A204.1 (cell line): ENCODE data around the gene GTF2B.
"Not testable (repeated sequence)": the region's sequence is repeated elsewhere in the genome, so short reads cannot be mapped to it uniquely, and the experiment has no call there.

Experiments
- FAIRE-seq: peaks from 2 replicates; lab custom pipeline; 2012; peaks lifted over from hg19 to GRCh38; lab: Jason Lieb, UNC

The GTF2B gene

DNA sequence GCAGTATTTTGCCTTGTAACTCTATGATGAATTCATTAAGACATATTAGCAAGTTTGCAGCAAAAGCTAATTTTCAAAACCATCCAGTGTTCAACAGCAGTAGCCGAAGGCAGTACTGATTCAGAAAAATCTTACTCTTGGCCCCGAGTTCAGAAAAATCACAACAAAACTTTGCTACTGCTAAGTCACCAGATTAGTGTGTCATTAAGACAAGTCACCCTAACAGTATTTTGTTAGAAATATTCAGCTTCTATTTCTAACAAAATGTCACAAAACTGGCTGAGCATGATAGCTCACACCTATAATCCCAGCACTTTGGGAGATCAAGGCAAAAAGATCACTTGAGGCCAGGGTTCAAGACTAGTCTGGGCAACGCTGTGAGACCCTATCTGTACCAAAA lies 8.2 kb downstream of the GTF2B start:
- FAIRE-seq: no peak

DNA sequence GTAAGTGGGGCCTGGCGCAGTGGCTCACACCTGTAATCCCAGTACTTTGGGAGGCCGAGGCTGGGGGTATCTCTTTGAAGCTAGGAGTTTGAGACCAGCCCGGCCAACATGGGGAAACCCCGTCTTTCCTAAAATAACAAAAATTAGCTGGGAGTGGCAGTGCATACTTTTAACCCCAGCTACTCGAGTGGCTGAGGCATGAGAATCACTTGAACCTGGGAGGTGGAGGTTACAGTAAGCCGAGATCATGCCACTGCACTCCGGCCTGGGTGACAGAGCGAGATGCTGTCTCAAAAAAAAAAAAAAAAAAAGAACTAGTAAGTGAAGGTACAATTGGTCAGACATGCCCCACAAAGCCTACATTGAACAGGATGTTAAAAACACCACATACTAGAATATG lies 10.7 kb downstream of the GTF2B start:
- not testable (repeated sequence) for FAIRE-seq

DNA sequence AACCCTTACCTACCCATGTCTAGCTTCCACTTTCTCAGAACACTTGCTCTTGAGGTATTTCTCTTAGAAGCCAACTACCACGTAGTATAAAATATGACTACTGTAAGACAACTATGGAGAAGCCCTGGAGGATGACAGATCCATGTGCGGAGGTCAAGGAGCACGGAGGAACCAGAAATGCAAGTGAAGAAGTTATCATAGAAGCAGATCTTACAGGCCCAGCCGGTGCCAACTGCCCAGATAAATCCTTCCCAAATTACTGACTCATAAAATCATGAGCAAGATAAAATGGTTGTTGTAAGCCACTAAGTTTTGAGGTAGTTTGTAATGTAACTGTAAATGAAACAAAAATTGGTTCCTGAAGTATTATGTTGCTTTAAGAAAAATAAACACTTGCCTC lies 12.6 kb downstream of the GTF2B start:
- FAIRE-seq: no peak

DNA sequence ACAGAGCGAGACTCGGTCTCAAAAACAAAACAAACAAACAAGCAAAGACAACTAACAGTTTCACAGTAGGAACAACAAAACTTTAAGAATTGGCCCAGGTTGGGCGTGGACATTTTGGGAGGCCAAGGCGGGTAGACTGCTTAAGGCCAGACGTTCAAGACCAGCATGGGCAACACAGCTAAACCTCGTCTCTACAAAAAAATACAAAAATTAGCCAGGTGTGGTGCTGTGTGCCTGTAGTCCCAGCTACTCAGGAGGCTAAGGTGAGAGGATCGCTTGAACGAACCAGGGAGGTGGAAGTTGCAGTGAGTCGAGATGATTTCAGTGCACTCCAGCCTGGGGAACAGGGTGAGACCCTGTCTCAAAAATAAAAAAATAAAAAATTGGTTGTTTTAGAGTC lies 13.5 kb downstream of the GTF2B start:
- FAIRE-seq: no peak

DNA sequence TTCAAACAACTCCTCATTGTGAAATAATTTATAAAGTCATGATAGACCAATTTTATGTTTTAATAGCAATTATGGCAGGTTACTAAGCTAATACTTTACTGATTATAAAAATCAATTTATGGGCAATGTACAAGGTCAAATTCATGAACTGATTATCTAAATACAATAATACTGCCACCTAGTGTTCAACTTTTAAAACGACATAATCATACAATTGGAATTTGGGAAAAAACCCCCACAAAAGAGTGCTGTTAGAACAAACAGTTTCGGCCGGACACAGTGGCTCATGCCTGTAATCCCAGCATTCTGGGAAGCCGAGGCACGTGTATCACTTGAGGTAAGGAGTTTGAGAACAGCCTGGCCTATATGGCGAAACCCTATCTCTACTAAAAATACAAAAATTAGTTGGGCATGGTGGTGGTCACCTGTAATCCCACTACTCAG lies 14.0 kb downstream of the GTF2B start:
- peak; percentile 95 for FAIRE-seq

DNA sequence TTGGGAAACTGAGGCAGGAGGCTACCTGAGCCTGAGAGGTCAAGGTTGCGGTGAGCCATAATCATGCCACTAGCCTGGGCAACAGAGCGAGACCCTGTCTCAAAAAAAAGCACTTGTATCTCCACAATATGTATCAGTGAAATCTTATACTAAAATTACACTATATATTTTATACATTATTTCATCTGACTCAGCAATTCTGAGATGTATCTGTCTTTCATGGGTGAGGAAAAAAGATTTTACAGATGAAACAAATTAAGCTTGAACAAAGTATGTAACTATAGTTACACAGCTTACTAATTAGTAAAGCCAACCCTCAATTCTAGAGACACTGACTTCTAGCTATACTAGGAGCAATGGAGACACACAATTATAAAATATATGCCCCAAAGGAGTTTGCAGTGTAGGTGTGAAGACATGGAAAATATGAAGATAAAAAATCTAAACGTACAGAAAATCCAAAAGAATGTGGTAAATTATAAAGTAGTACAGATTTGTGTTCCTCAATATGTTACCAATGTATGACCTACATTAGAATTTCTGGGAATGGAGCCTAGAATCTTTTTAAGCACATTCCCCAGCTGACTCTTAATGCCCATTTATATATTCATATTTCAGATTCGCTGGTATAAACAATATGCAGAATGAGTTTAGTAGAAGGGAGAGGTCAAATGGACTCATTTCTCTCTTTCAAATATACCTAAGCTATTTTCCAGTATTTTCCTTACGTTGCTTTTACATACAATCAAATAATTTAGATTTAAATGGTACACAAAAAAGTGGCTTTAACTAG lies 14.6 kb downstream of the GTF2B start:
- no peak for FAIRE-seq

DNA sequence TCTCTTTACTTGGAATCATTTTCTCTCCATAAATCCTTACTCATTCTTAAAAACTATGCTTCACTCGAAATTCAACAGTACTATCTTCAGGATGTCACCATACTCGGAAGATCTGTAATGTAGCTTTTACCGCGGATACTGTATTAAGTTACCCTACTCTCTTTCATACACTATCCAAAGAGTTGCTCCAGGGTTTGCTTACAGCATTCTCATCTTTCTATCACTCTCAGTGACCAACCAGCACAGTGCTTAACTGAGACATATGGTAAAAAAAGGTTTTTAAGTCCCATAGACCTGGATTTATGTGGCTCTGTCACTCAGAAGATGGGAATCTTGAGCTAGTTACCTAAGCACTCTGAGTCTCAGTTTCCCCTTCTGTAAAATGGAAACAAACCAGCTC lies 15.8 kb downstream of the GTF2B start:
- no peak for FAIRE-seq

DNA sequence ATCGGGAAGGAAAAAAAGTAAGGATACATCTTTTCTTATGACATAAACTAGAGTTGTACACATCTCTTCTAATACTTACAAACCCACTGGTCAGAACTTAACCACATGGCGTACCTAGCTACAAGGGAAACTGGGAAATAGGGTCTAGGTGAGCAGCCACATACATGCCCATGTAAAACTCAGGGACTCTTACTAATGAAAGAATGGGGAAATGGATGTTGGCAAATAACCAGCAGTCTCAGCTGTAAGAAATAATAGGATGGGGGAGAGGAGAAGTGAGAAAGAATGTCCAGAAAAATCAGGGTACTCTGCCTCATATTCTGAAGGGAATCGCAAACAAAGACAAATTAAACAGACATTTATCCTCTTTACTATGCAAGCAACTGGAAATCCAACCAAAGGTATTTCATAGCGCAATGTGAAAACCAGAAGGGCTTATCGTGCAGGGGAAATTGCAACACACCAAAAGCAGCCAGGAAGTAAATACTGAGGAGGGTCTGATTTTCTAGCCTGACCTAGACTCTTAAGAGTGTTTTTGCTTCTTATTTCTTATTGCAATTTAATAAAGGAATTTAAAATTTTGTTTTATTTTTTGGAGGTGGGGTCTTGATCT lies 17.5 kb downstream of the GTF2B start:
- no peak for FAIRE-seq

DNA sequence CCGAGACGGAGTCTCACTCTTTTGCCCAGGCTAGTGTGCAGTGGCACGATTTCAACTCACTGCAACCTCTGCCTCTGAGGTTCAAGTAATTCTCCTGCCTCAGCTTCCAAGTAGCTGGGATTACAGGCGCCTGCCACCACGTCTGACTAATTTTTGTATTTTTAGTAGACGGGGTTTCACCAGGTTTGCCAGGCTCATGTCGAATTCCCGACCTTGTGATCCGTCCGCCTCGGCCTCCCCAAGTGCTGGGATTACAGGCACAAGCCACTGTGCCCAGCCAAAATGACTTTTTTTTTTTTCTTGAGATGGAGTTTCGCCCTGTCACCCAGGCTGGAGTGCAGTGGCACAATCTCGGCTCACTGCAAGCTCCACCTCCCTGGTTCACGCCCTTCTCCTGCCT lies 21.7 kb downstream of the GTF2B start:
- not testable (repeated sequence) for FAIRE-seq

DNA sequence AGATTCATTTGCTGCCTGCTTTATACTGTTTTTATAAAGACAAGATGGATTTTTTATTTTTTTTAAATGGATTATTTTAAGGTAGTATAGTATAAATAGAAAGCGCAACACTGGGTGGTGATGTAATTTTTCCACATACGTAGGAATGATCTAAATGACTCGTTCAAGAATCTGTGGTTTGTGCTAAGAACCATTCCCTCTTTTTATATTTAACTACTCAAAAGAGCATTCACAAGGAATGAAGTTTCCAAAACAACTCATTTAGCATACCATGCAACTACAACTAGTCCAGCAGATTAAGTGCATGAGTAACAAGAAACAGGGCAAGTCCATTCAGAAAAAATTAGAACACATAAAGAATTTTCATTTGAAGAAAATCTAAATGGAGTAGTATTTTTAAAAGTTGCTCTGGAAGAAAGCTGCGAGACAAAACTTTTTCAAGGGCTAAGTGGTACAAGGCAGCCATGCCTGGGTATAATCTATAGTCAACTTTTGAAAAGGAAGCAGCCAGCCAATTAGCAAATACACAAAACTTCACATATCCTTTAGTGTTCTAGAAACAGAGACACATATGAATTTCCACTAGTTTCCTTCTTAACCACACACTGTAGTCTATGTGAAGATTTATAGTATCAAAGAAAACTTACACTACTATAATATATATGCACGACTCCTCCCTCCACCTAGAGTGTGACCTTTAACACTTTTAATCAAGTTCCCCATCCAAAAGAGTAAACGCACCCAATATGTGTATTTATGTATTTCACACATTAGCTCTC lies 23.4 kb downstream of the GTF2B start:
- FAIRE-seq: no peak

DNA sequence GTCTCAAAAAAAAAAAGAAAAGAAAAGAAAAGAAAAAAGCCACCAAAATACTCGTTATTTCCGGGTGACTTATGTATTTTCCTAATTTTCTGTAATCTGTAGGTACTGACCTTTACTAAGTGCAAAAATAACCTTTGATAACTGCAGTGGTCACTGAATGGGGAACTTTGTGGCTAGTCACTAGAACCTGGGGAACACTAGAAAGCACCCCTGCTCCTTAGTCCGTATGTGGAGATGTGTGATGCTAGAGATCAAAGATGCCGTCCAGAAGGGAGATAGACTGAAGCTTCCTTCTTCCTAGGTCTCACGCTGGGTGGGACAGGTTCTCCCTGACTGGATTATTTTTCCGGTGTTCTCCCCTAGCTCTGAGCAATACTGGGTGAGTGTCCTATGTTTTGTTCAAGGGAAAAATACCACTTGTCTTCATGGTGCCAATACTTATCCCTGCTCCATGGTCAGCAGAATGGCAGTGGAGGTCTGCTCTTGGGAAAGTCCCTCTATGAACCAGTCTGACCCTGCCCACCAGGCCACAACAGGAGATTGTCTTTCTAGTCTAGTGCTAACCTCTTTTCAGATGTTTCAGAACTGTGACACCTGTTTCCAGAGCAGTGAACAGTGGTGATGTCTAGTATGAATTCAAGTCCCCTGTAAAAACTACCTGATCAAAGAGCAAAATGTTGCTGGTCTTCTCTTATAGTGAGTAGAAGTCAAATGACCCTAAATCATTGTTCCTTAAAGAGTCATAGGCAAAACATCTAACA lies 39.9 kb downstream of the GTF2B start:
- no peak for FAIRE-seq

DNA sequence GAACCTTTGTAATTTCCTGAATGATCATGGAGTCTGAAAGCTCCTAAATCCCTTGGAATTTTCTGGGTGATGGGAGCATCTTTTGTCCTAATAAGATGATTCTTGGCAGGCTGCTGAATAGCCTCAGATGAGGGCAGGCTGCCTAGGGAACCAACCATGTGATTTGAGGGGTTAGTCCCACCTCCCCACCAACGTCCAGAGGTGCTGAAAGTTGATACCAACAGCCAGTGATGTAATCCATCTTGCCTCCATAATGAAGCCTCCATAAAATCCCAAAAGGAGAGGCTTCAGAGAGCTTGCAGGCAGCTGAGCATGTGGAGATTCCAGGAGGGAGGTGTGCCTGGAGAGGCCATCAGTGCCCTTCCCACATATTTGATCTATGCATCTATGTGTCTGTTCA lies 43.7 kb downstream of the GTF2B start:
- FAIRE-seq: no peak

DNA sequence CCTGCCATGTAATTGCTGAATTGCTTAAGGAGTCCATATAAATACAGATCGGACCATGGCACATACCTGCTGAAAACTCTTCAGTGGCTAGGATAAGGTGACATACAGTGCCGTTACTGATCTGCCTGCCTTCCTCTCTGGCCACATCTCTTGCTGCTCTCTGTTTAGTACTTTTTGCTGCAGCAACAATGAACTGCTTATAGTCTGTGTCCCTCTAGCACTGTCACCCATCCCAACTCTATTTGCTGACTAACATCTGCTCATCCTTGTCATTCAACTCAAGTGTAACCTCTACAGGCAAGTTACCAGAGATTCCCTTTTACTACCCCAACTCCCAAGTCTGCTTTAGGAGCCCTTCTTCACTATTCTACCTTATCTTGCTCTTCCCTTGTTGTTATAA lies 65.6 kb downstream of the GTF2B start:
- no peak for FAIRE-seq

DNA sequence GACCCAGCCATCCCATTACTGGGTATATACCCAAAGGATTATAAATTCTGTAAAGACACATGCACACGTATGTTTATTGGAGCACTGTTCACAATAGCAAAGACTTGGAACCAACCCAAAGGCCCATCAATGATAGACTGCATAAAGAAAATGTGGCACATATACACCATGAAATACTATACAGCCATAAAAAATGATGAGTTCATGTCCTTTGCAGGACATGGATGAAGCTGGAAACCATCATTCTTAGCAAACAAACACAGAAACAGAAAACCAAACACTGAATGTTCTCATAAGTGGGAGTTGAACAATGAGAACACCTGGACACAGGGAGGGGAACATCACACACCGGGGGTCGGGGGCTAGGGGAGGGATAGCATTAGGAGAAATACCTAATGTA lies 71.7 kb downstream of the GTF2B start:
- not testable (repeated sequence) for FAIRE-seq

DNA sequence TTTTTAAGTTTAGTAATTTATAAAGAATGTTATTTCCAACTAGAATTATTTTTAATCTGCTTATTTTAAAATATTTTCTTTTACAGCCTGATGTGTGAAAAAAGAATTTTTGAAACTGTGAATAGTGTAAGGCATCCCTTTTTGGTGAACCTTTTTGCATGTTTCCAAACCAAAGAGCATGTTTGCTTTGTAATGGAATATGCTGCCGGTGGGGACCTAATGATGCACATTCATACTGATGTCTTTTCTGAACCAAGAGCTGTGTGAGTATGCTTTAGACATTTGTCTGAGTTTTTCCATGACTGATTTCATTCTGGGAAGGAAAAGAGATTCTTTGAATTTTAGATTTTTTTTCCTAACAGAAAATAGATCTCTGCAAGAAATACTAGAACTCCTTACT lies 77.9 kb downstream of the GTF2B start:
- FAIRE-seq: no peak

DNA sequence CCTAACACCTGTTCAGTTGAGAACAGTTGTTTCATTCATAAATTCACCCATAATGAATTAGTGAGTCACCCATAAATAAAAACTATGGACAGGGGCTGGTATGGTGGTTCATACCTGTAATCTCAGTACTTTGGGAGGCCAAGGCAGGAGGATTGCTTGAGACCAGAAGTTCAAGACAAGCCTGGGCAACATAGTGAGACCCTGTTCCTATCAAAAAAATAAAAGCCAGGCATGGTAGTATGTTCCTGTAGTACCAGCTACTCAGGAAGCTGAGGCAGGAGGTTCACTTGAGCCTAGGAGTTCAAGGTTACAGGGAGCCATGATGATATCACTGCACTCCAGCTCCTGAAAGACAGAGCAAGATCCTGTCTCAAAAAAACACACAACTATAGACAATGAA lies 79.0 kb downstream of the GTF2B start:
- FAIRE-seq: no peak

DNA sequence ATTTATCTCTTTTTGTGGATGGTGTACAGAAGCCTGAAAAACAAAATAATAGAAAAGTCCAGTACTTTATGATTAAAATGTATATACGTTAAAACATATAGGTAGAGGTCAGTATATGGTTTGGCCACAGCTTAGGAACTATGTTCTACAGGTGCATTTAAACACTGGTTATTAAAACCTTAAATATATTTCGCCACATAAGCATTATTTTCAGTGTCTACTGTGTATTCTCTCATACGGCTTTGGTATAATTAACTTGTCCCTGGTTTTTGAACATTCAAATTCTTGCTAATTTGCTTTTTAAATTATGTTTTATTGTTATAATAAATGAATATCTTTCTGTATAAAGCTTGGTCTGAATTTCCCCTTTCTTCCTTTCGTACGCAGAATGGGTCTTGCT lies 87.9 kb downstream of the GTF2B start:
- FAIRE-seq: no peak

DNA sequence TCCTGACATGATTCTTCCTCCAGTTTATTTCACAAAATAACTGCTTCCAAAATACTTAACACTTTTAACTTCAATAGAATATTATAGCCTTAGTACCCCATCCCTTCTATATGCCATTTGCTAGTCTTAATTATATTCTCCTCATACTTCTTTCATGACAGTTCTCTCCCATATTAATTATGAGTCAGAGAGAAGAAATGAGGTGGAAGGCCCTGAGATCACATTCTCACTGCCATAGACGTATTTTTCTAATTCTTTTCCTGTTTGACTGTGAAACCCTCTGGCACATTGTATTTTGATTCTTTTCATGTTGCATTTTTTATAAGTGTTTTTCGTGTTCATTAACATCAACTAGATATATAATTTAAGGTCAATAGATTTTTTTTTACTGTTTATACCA lies 88.4 kb downstream of the GTF2B start:
- peak; percentile 78 for FAIRE-seq
